SK-N-SH treated with all-trans-retinoic acid at 6 μM for 48 hours (cell line): ENCODE results near the gene TOMM5.

ENCODE experiments used
- OSR1 ChIP-seq: fragments of 250-450 bp; sonication (Bioruptor Pico); IDR thresholded peaks from 2 replicates; pipeline ENCODE4 v1.8.0; 2022; ENCODE audit warnings: moderate library complexity, mild to moderate bottlenecking, inconsistent platforms
- ZFP3 ChIP-seq: fragments of 250-450 bp; sonication (Bioruptor Pico); IDR thresholded peaks from 2 replicates; pipeline ENCODE4 v1.5.0; 2020; ENCODE audit warnings: mild to moderate bottlenecking, moderate library complexity
- ZNF70 ChIP-seq: fragments of 450-650 bp; formaldehyde crosslinking; IDR thresholded peaks from 2 replicates; pipeline ENCODE4 v1.5.0; 2020; ENCODE audit warnings: mild to moderate bottlenecking, moderate library complexity
- TF ChIP-seq, protein P1 (sequence below): fragments of 250-450 bp; sonication (Bioruptor Pico); IDR thresholded peaks from 2 replicates; pipeline ENCODE4 v1.5.0; 2020; ENCODE audit warnings: mild to moderate bottlenecking, moderate library complexity

GRCh38 chr9:37596504-37596903 lies 4.1 kb upstream of the TOMM5 start:
- TF ChIP-seq, protein P1, sequence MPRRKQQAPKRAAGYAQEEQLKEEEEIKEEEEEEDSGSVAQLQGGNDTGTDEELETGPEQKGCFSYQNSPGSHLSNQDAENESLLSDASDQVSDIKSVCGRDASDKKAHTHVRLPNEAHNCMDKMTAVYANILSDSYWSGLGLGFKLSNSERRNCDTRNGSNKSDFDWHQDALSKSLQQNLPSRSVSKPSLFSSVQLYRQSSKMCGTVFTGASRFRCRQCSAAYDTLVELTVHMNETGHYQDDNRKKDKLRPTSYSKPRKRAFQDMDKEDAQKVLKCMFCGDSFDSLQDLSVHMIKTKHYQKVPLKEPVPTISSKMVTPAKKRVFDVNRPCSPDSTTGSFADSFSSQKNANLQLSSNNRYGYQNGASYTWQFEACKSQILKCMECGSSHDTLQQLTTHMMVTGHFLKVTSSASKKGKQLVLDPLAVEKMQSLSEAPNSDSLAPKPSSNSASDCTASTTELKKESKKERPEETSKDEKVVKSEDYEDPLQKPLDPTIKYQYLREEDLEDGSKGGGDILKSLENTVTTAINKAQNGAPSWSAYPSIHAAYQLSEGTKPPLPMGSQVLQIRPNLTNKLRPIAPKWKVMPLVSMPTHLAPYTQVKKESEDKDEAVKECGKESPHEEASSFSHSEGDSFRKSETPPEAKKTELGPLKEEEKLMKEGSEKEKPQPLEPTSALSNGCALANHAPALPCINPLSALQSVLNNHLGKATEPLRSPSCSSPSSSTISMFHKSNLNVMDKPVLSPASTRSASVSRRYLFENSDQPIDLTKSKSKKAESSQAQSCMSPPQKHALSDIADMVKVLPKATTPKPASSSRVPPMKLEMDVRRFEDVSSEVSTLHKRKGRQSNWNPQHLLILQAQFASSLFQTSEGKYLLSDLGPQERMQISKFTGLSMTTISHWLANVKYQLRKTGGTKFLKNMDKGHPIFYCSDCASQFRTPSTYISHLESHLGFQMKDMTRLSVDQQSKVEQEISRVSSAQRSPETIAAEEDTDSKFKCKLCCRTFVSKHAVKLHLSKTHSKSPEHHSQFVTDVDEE (CRISPR knock-in tag), result no peak
- TF ChIP-seq ZFP3 (CRISPR knock-in tag) (no peak), ZNF70 (no peak), OSR1 (CRISPR knock-in tag) (no peak)
